HepG2 (cell line): Measurements from ENCODE around the gene GPR4. TPM values are rescaled to one million over a fixed set of nuclear protein-coding genes. Genes with fewer than 3 reads are reported as not detected.

ENCODE experiments used
- ARID3A ChIP-seq: IDR thresholded peaks from 2 replicates; pipeline ENCODE4 v1.6.1; 2012; ENCODE audit warnings: low read depth, low read length, improper control_type of control experiment
- CCAR2 ChIP-seq: fragments of 200-400 bp; formaldehyde crosslinking; optimal IDR thresholded peaks from 2 replicates; pipeline ENCODE3; 2018; ENCODE audit warnings: low read depth, mild to moderate bottlenecking, low read length, moderate library complexity
- HIC2 ChIP-seq: sonication (generic); formaldehyde crosslinking; IDR thresholded peaks from 2 replicates; pipeline ENCODE4 v1.9.0; 2022; ENCODE audit warnings: low read depth, missing genetic modification reagents
- HNF4G ChIP-seq, 2 experiments: sonication (generic) in 1 of 2; formaldehyde crosslinking in 1 of 2; IDR thresholded peaks; 2 replicates each; pipeline versions ENCODE4 v1.4.0 to v1.6.1; 2011 to 2020; ENCODE audit warnings: borderline replicate concordance in 2 of 2, low read depth in 2 of 2, mild to moderate bottlenecking in 2 of 2, low read length in 1 of 2, missing genetic modification reagents in 1 of 2, moderate library complexity in 1 of 2
- IKZF4 ChIP-seq: sonication (generic); formaldehyde crosslinking; IDR thresholded peaks from 2 replicates; pipeline ENCODE4 v1.5.1; 2020; ENCODE audit warnings: borderline replicate concordance, mild to moderate bottlenecking, low read depth, missing genetic modification reagents; ENCODE audit errors: not compliant biosample characterization
- KDM4B ChIP-seq: sonication (generic); formaldehyde crosslinking; IDR thresholded peaks from 2 replicates; pipeline ENCODE4 v1.4.0; 2020; ENCODE audit warnings: missing genetic modification reagents
- KLF12 ChIP-seq: sonication (generic); formaldehyde crosslinking; IDR thresholded peaks from 2 replicates; pipeline ENCODE4 v1.4.0; 2020; ENCODE audit warnings: missing genetic modification reagents, borderline replicate concordance
- MAFK ChIP-seq, 2 experiments: IDR thresholded peaks in 1 of 2; conservative IDR thresholded peaks in 1 of 2; 2 replicates each; pipeline ENCODE4 v1.6.1; 2011; ENCODE audit warnings: improper control_type of control experiment in 2 of 2, low read length in 2 of 2
- PTBP1 ChIP-seq: fragments of 200-400 bp; formaldehyde crosslinking; IDR thresholded peaks from 2 replicates; pipeline ENCODE4 v1.6.1; 2018; ENCODE audit warnings: low read length, low read depth; ENCODE audit not compliant: poor library complexity, severe bottlenecking
- TGIF2 ChIP-seq: IDR thresholded peaks from 2 replicates; pipeline ENCODE4 v1.6.1; 2016; ENCODE audit warnings: control low read depth, missing compliant biosample characterization
- U2AF2 ChIP-seq: fragments of 200-400 bp; formaldehyde crosslinking; IDR thresholded peaks from 2 replicates; pipeline ENCODE4 v1.6.1; 2017; ENCODE audit warnings: low read depth, mild to moderate bottlenecking, low read length
- WIZ ChIP-seq: sonication (generic); formaldehyde crosslinking; IDR thresholded peaks from 2 replicates; pipeline ENCODE4 v1.5.1; 2020; ENCODE audit warnings: mild to moderate bottlenecking, missing genetic modification reagents
- ZNF18 ChIP-seq: sonication (generic); formaldehyde crosslinking; IDR thresholded peaks from 2 replicates; pipeline ENCODE4 v1.8.0; 2022; ENCODE audit warnings: mild to moderate bottlenecking, missing genetic modification reagents; ENCODE audit not compliant: insufficient replicate concordance
- ZNF234 ChIP-seq: sonication (generic); formaldehyde crosslinking; conservative IDR thresholded peaks from 2 replicates; pipeline ENCODE4 v1.5.1; 2020; ENCODE audit warnings: mild to moderate bottlenecking, missing genetic modification reagents
- ZNF30 ChIP-seq: sonication (generic); formaldehyde crosslinking; IDR thresholded peaks from 2 replicates; pipeline ENCODE4 v1.5.0; 2020; ENCODE audit warnings: mild to moderate bottlenecking, missing genetic modification reagents
- ZNF569 ChIP-seq: sonication (generic); formaldehyde crosslinking; IDR thresholded peaks from 2 replicates; pipeline ENCODE4 v1.5.0; 2020; ENCODE audit warnings: mild to moderate bottlenecking, missing genetic modification reagents, moderate library complexity, borderline replicate concordance
- ZNF609 ChIP-seq: sonication (generic); formaldehyde crosslinking; IDR thresholded peaks from 2 replicates; pipeline ENCODE4 v1.4.0; 2020; ENCODE audit warnings: mild to moderate bottlenecking, missing genetic modification reagents, borderline replicate concordance
- ZSCAN29 ChIP-seq: sonication (generic); formaldehyde crosslinking; conservative IDR thresholded peaks from 2 replicates; pipeline ENCODE4 v1.4.0; 2020; ENCODE audit warnings: mild to moderate bottlenecking, missing genetic modification reagents
- polyA plus RNA-seq, 8 experiments: library from polyadenylated mRNA; depleted of rRNA in 3 of 8; stranded (reverse) in 7 of 8; unstranded in 1 of 8; fragments of >200 nt; fragmentation: Illumina TruSeq in 4 of 8; extraction: Trizol in 4 of 8; gene quantifications; 2 replicates each; pipeline versions ENCODE4 v1.2.1 to v1.2.3, GENCODE V29; 2011 to 2016; ENCODE audit warnings: low read depth in 4 of 8, missing spikeins in 1 of 8, mixed read lengths in 1 of 8; ENCODE audit not compliant: insufficient read depth in 1 of 8
- total RNA-seq, 5 experiments: library from RNA; depleted of rRNA; stranded (reverse); fragments of >200 nt; fragmentation: Illumina TruSeq; extraction: Trizol; gene quantifications; 2 replicates each; pipeline ENCODE4 v1.2.3, GENCODE V29; 2016; ENCODE audit warnings: low read depth in 1 of 5

GPR4 gene
- total and polyA plus RNA-seq, 2 of the 13 experiments (the other 11 are each of a cell fraction or from before 2014, with no cell fraction given), result 0.15 TPM; not detected in 1

- TF ChIP-seq ZNF569 (CRISPR knock-in tag) (no peak), ZNF30 (CRISPR knock-in tag) (peak; percentile 68; the same call in 1 of the 2 replicates), MAFK (conservative IDR thresholded peaks at IDR 0.05 in 1 of 2, IDR thresholded peaks at IDR 0.05 in 1 of 2; ENCODE audit: low read length in 2 of 2) (no peak), U2AF2 (no peak), TGIF2 (CRISPR knock-in tag) (0 out of 2 replicates have a peak, but pooled peaks have one; percentile 64), ZSCAN29 (CRISPR knock-in tag) (no peak), WIZ (CRISPR knock-in tag) (no peak; the same call in 1 of the 2 replicates), CCAR2 (no peak), HNF4G (IDR thresholded peaks at IDR 0.05; ENCODE audit: borderline replicate concordance, low read depth, low read length) (no peak), HNF4G (CRISPR knock-in tag; IDR thresholded peaks at IDR 0.05; ENCODE audit: borderline replicate concordance, low read depth) (no peak), ARID3A (no peak), ZNF18 (CRISPR knock-in tag) (no peak), HIC2 (CRISPR knock-in tag) (no peak), KDM4B (peak; percentile 69; the same call in 1 of the 2 replicates), ZNF609 (CRISPR knock-in tag) (0 out of 2 replicates have a peak, but pooled peaks have one; percentile 21), KLF12 (0 out of 2 replicates have a peak, but pooled peaks have one; percentile 25), IKZF4 (peak; percentile 96), PTBP1 (peak; percentile 26), ZNF234 (CRISPR knock-in tag) (no peak)
These were observed 10.9 kb downstream of the GPR4 start (continued) for GRCh38 chr19:45591004-45591637.
